HG02852 (cell line): Measurements from ENCODE around the gene HBS1L.

Experiments used
- ATAC-seq: cut with Tn5 transposase; IDR thresholded peaks from one replicate; pipeline ENCODE4 v1.9.1; 2021; ENCODE audit warnings: mild to moderate bottlenecking, moderate library complexity; ENCODE audit not compliant: unreplicated experiment

The HBS1L gene

GRCh38 chr6:134954272-134955000, 100.2 kb downstream of the HBS1L start:
- no peak for ATAC-seq

- no peak for ATAC-seq
Observed at GRCh38 chr6:134951494-134952263, 102.9 kb downstream of the HBS1L start.

- no peak for ATAC-seq
Observed at GRCh38 chr6:134950482-134950881, 104.1 kb downstream of the HBS1L start.

- no peak for ATAC-seq
Observed at GRCh38 chr6:134949927-134950326, 104.7 kb downstream of the HBS1L start, which contains the start of gene ALDH8A1. Gene ALDH8A1 (minus strand): TSS chr6:134950101. CDS start chr6:134950053, 48 bp downstream.

- ATAC-seq: no peak
Observed at GRCh38 chr6:134948691-134949090, 105.9 kb downstream of the HBS1L start.

GRCh38 chr6:134948142-134948541, 106.5 kb downstream of the HBS1L start:
- ATAC-seq: no peak

- no peak for ATAC-seq
Observed at GRCh38 chr6:134945045-134945444, 109.6 kb downstream of the HBS1L start.

- no peak for ATAC-seq
Observed at GRCh38 chr6:134943522-134944111, 111.0 kb downstream of the HBS1L start.

GRCh38 chr6:134938896-134939295, 115.7 kb downstream of the HBS1L start:
- peak; percentile 79 for ATAC-seq

GRCh38 chr6:134937426-134937825, 117.2 kb downstream of the HBS1L start:
- ATAC-seq: no peak

- ATAC-seq: no peak
Observed at GRCh38 chr6:134936931-134937330, 117.7 kb downstream of the HBS1L start.

- no peak for ATAC-seq
Observed at GRCh38 chr6:134936476-134936875, 118.1 kb downstream of the HBS1L start.

GRCh38 chr6:134934793-134935485, 119.7 kb downstream of the HBS1L start:
- ATAC-seq: no peak

- no peak for ATAC-seq
Observed at GRCh38 chr6:134932535-134933470, 121.8 kb downstream of the HBS1L start.

GRCh38 chr6:134932098-134932497, 122.5 kb downstream of the HBS1L start:
- ATAC-seq: no peak

GRCh38 chr6:134930463-134930862, 124.2 kb downstream of the HBS1L start:
- no peak for ATAC-seq

- no peak for ATAC-seq
Observed at GRCh38 chr6:134928151-134928900, 126.3 kb downstream of the HBS1L start.

GRCh38 chr6:134925800-134926199, 128.8 kb downstream of the HBS1L start:
- ATAC-seq: no peak

GRCh38 chr6:134921721-134922261, 132.8 kb downstream of the HBS1L start:
- no peak for ATAC-seq
